Natural killer cell (primary cell): ENCODE data around the gene ATXN3. TPM values are rescaled to one million over a fixed set of nuclear protein-coding genes. Genes with fewer than 3 reads are reported as not detected.
A peak's percentile ranks its signal among the peaks of the same experiment; 100 is the strongest.
"Not testable (repeated sequence)": the region's sequence is repeated elsewhere in the genome, so short reads cannot be mapped to it uniquely, and the experiment has no call there.

ENCODE experiments used
- ATAC-seq, 3 donors: fragments of 150-1000 bp in 2 of 3; fragments of 200-7000 bp in 1 of 3; cut with Tn5 transposase; 1 replicate in 1 of 3; 2 replicates in 2 of 3; pipeline ENCODE4 v1.10.0; 2021; ENCODE audit warnings: mild to moderate bottlenecking in 2 of 3, moderate library complexity in 2 of 3
- DNase-seq, 2 donors: peaks; one replicate each; pipeline versions ENCODE4 v3.0.0 to v3.0.0-alpha.2; 2013 to 2021; ENCODE audit warnings: mixed read lengths in 1 of 2
- H3K27ac ChIP-seq: one replicate; pipeline ENCODE4 v1.5.1; 2013; ENCODE audit warnings: mild to moderate bottlenecking, low read length
- H3K27me3 ChIP-seq: one replicate; pipeline ENCODE4 v1.6.1; 2013; ENCODE audit warnings: low read length; ENCODE audit not compliant: control insufficient read depth, insufficient read depth
- H3K36me3 ChIP-seq: one replicate; pipeline ENCODE4 v1.6.1; 2013; ENCODE audit warnings: low read length; ENCODE audit not compliant: control insufficient read depth, insufficient read depth
- H3K4me1 ChIP-seq: one replicate; pipeline ENCODE4 v1.6.1; 2013; ENCODE audit warnings: low read length; ENCODE audit not compliant: control insufficient read depth, insufficient read depth
- H3K4me3 ChIP-seq: one replicate; pipeline ENCODE4 v1.5.1; 2013; ENCODE audit warnings: low read length
- H3K9me3 ChIP-seq: one replicate; pipeline ENCODE4 v1.6.1; 2013; ENCODE audit warnings: low read length; ENCODE audit not compliant: control insufficient read depth, insufficient read depth
- H3K27ac Mint-ChIP-seq, 2 donors: one replicate each; pipeline ENCODE4 v1.8.0; 2022; ENCODE audit warnings: mild to moderate bottlenecking in 2 of 2, mixed read lengths in 2 of 2, moderate library complexity in 1 of 2
- H3K27me3 Mint-ChIP-seq, 2 donors: one replicate each; pipeline ENCODE4 v1.8.0; 2022; ENCODE audit warnings: low read depth in 2 of 2, mixed read lengths in 2 of 2
- H3K36me3 Mint-ChIP-seq: one replicate; pipeline ENCODE4 v1.8.0; 2022; ENCODE audit warnings: mixed read lengths
- H3K4me1 Mint-ChIP-seq, 2 donors: one replicate each; pipeline ENCODE4 v1.8.0; 2022; ENCODE audit warnings: mixed read lengths in 2 of 2
- H3K4me3 Mint-ChIP-seq: one replicate; pipeline ENCODE4 v1.8.0; 2022; ENCODE audit warnings: mild to moderate bottlenecking, moderate library complexity, mixed read lengths
- H3K9me3 Mint-ChIP-seq, 2 donors: one replicate each; pipeline ENCODE4 v1.8.0; 2022; ENCODE audit warnings: mixed read lengths in 2 of 2
- CTCF ChIP-seq: fragments of 200-600 bp; IDR thresholded peaks from one replicate; pipeline ENCODE4 v1.8.0; 2022; ENCODE audit warnings: antibody characterized with exemption
- WGBS: methylation state at CpG from one replicate; pipeline ENCODE4 v1.1.7; 2013; ENCODE audit warnings: missing lambda C conversion rate; ENCODE audit not compliant: insufficient coverage; 5-methylcytosine and 5-hydroxymethylcytosine counted together
- intact Hi-C: fragments of 100-400 bp; cut with micrococcal nuclease; formaldehyde crosslinking; loops from one replicate; pipeline ENCODE4 v1.14.2; 2022
- total RNA-seq, 4 donors: library from RNA; stranded (reverse); fragments of 120-200 nt in 1 of 4; gene quantifications; one replicate each; pipeline versions ENCODE4 v1.2.3 to v1.2.4, GENCODE V29; 2013 to 2022

The ATXN3 gene
- total RNA-seq, 3 donors from 2014 or later (not counting 1 experiment from before 2014, with no cell fraction given): 26.7 to 40.5 (median 30.7) TPM

DNA sequence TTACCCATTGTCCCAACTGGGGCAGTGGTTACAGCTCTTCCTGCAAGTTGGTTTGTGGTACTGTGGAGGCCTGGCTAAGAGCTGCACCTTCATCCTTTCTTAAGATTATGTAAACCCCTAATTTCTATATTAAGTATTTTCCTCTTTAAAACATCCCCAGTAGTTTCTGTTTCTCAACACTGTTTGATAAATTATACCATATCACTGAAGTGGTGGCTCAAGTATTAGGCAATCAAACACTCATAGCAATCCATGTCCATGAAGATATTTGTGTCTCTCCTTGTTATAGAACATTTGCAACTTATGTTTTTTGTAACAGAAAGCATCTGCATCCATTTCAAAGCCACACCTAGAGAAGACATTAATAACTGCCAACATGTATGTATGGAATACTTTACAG lies 31.8 kb downstream of the ATXN3 start:
- H3K27me3 Mint-ChIP-seq: no peaks in the 10 kb centered on the region
- H3K27ac Mint-ChIP-seq: no peak overlapping the region
- Histone ChIP-seq H3K4me3 (no peak overlapping the region), H3K36me3 (peaks cover 27% of the 10 kb centered on the region), H3K9me3 (no peaks in the 10 kb centered on the region), H3K4me1 (no peaks in the 10 kb centered on the region), H3K27ac (no peak overlapping the region), H3K27me3 (no peaks in the 10 kb centered on the region)
- no peak for DNase-seq
- no peaks in the 10 kb centered on the region for H3K4me1 Mint-ChIP-seq
- H3K9me3 Mint-ChIP-seq: no peaks in the 10 kb centered on the region
- intact Hi-C loops: no loop called here
- H3K36me3 Mint-ChIP-seq: no peaks in the 10 kb centered on the region
- no peak overlapping the region for H3K4me3 Mint-ChIP-seq
- ATAC-seq: no peak
- TF ChIP-seq CTCF: no peak

DNA sequence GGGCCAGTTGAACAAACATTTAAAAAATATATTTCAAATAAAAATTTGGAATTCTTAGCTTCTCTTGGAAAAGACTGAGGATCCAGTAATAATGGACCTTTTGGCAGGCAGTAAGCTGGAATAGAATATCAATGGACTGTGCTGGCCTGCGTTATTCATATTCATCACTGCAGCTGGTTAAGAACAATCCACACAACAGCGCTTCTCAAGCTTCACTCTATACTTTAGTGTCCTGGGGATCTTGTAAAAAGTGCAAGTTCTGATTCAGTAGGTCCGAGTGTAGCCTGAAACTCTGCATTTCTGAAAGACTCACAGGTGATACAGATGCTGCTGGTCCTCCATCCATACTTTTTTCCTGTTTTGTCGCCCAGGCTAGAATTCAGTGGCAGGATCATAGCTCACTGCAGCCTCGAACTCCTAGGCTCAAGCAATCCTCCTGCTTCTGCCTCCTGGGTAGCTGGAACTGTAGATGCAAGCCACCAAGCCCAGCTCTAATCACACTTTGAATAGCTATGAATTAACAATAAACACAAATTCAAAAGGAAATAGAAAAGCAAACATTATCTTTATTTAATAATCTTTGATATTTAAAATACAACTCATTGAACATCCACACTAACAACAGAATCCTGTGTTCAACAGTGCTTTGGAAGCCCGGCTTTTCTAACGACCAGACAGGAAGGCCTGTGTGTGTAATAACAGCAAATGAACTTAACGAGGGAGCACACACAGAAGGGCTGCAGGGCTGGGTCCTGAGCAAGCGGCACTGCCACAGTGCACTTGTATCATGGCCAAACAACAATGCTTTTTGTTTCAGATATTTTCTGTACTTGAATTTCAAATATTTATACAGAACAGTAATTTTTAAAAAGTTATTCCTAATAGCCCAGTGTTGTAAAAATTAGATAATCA lies 48.1 kb downstream of the ATXN3 start:
- no peak for TF ChIP-seq CTCF
- H3K4me3 ChIP-seq: no peak overlapping the region
- H3K36me3 ChIP-seq: peaks cover 3% of the 10 kb centered on the region
- Mint-ChIP-seq H3K4me3 (no peak overlapping the region), H3K27me3 (no peaks in the 10 kb centered on the region), H3K27ac (no peak overlapping the region), H3K4me1 (no peaks in the 10 kb centered on the region), H3K36me3 (no peaks in the 10 kb centered on the region), H3K9me3 (no peaks in the 10 kb centered on the region)
- no peaks in the 10 kb centered on the region for H3K27me3 ChIP-seq
- no peaks in the 10 kb centered on the region for H3K4me1 ChIP-seq
- no peak for DNase-seq
- intact Hi-C loops: no loop called here
- 92% methylated on average over 9 of the region's 9 CpGs for WGBS
- no peak overlapping the region for H3K27ac ChIP-seq
- no peaks in the 10 kb centered on the region for H3K9me3 ChIP-seq
- no peak for ATAC-seq

DNA sequence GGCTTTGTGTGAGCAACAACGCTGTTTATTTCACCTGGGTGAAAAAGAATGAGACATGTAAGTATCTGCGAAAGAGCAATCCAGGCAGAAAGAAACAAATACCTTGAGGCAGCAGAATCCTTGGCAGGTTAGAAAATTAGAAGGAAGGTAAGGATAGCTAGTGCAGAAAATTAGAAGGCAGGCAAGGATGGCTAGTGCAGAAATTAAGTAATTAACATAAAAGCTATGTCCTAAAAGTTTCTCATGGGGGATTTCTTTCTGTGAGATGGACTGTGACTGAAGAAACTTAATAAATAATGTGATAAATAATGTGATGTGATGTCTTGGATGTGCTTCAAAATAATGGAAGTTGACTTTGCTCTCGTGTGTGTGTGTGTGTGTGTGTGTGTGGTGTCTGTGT lies 56.6 kb downstream of the ATXN3 start:
- Histone ChIP-seq H3K27me3 (no peaks in the 10 kb centered on the region), H3K4me1 (no peaks in the 10 kb centered on the region), H3K9me3 (peaks cover 3% of the 10 kb centered on the region), H3K36me3 (no peaks in the 10 kb centered on the region), H3K27ac (no peak overlapping the region), H3K4me3 (no peak overlapping the region)
- intact Hi-C loops: no loop called here
- no peak for DNase-seq
- no peak for ATAC-seq
- peaks cover 7 to 14% of the 10 kb centered on the region in 2 donors for H3K9me3 Mint-ChIP-seq
- H3K4me1 Mint-ChIP-seq: no peaks in the 10 kb centered on the region
- no peaks in the 10 kb centered on the region for H3K27me3 Mint-ChIP-seq
- WGBS: 91% methylated on average over 3 of the region's 3 CpGs
- peaks cover 11% of the 10 kb centered on the region for H3K36me3 Mint-ChIP-seq
- no peak overlapping the region for H3K4me3 Mint-ChIP-seq
- H3K27ac Mint-ChIP-seq: no peak overlapping the region
- TF ChIP-seq CTCF: no peak

DNA sequence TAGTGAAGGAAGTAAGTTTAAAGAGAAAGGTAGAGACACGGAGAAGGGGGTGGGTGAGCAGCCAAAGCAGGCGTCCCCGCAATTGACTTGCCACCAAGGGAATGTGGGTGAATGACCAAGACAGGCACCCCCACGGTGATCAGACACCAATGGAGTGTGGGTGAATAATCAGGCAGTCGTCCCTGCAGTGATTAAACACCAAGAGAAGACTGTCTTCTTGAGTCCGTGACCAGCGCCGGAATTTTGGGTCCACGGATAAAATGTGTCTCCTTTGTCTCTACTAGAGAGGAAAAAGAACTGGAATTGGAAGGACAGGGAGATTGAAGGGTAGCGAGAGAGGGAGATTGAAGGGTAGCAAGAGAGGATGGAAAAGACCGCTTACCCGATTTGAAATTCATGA lies 57.2 kb downstream of the ATXN3 start:
- H3K27ac Mint-ChIP-seq, H3K27me3 Mint-ChIP-seq, H3K27me3 ChIP-seq, H3K36me3 ChIP-seq, H3K4me3 Mint-ChIP-seq, intact Hi-C loops, H3K4me3 ChIP-seq, H3K4me1 ChIP-seq, H3K9me3 ChIP-seq, H3K4me1 Mint-ChIP-seq, ATAC-seq, DNase-seq, H3K27ac ChIP-seq: not testable (repeated sequence)
- Mint-ChIP-seq H3K36me3 (peaks cover 11% of the 10 kb centered on the region), H3K9me3 (peaks cover 7 to 14% of the 10 kb centered on the region in 2 donors)
- over 99% methylated on average over 12 of the region's 12 CpGs for WGBS

DNA sequence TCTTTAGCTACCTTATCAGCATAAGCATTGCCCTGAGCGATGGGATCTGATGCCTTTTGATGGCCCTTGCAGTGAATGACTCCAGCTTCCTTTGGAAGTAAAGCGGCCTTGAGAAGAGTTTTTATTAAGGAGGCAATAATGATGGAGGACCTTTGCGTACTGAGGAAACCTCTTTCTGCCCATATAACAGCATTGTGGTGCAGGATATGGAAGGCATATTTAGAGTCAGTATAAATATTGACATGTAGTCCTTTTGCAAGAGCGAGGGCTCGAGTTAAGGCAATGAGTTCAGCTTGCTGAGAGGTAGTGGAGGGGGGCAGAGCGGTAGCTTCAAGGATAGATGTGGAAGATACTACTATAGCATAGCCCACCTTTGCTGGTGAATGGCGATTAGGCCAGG lies 60.5 kb downstream of the ATXN3 start:
- H3K27ac ChIP-seq, H3K4me3 ChIP-seq, H3K4me1 Mint-ChIP-seq, H3K27me3 Mint-ChIP-seq, DNase-seq, H3K9me3 ChIP-seq, H3K27me3 ChIP-seq, H3K27ac Mint-ChIP-seq, ATAC-seq, H3K4me1 ChIP-seq, H3K4me3 Mint-ChIP-seq, intact Hi-C loops, H3K36me3 ChIP-seq: not testable (repeated sequence)
- WGBS: 96% methylated on average over 7 of the region's 7 CpGs
- peaks cover 11% of the 10 kb centered on the region for H3K36me3 Mint-ChIP-seq
- H3K9me3 Mint-ChIP-seq: peaks cover 7 to 14% of the 10 kb centered on the region in 2 donors

DNA sequence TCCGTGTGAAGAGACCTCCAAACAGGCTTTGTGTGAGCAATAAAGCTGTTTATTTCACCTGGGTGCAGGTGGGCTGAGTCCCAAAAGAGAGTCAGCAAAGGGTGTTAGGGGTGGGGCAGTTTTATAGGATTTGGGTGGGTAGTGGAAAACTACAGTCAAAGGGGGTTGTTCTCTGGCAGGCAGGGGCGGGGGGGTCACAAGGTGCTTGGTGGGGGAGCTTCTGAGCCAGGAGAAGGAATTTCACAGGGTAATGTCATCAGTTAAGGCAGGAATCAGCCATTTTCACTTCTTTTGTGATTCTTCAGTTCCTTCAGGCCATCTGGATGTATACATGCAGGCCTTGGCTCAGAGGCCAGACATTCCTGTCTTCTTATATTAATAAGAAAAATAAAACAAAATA lies 64.6 kb downstream of the ATXN3 start:
- H3K36me3 Mint-ChIP-seq, ATAC-seq, DNase-seq, H3K27me3 ChIP-seq, H3K27ac Mint-ChIP-seq, H3K36me3 ChIP-seq, intact Hi-C loops, H3K4me3 ChIP-seq, H3K27ac ChIP-seq, H3K9me3 Mint-ChIP-seq, H3K9me3 ChIP-seq, H3K27me3 Mint-ChIP-seq: not testable (repeated sequence)
- WGBS: 95% methylated on average over 2 of the region's 2 CpGs
- peak overlapping the region; percentile 40 for H3K4me3 Mint-ChIP-seq
- H3K4me1 ChIP-seq: peaks cover 11% of the 10 kb centered on the region
- peaks cover 38 to 41% of the 10 kb centered on the region in 2 donors for H3K4me1 Mint-ChIP-seq
